IPS DF 19.7 (cell line): Measurements from ENCODE around the gene IDE.
"Not testable (repeated sequence)": the region's sequence is repeated elsewhere in the genome, so short reads cannot be mapped to it uniquely, and the experiment has no call there.

Source experiments
- DNase-seq: peaks from one replicate; pipeline ENCODE4 v3.0.0-alpha.2; 2013; ENCODE audit warnings: low read depth, low spot score

Gene IDE

GRCh38 chr10:92419740-92420545 lies 153.9 kb downstream of the IDE start:
- DNase-seq: no peak

GRCh38 chr10:92418891-92419290 lies 155.0 kb downstream of the IDE start:
- no peak for DNase-seq

DNA sequence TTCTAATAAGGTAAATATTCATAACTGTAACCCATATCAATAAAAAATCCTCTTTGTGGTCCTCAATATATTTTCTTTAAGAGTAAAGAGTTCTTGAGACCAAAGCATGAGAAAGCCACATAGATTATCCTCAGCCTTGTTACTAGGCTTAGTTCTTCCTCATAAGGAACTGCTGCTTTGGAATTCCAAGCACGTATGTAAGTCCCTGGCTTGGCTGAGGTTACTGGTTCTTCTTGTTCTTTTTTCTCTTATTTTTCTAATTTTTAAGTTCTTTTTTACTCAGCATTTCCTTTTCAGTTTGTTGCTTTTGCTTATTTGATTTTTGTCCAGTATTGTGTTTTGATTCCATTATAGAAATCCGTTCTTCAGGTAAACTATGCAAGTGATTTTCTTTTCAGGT lies 155.7 kb downstream of the IDE start:
- DNase-seq: no peak

DNA sequence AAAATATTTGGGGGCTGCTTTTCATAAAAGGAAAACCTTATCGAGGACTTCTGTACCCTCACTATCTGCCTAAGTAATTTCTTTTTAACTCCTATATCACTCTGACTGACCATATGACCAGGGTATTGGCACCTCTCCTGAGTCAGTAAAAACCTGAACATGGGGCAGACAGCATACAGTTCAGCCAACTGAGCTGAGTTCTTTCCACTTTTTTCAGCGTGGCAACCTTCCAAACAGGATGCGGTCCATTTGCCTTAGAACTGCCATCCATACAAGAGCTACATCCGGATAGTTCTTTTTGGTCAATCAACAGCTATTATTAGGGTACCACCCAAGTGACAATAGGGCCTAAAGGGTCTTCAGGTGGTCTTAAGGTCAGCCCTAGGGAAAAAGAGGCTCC lies 160.4 kb downstream of the IDE start:
- DNase-seq: no peak

DNA sequence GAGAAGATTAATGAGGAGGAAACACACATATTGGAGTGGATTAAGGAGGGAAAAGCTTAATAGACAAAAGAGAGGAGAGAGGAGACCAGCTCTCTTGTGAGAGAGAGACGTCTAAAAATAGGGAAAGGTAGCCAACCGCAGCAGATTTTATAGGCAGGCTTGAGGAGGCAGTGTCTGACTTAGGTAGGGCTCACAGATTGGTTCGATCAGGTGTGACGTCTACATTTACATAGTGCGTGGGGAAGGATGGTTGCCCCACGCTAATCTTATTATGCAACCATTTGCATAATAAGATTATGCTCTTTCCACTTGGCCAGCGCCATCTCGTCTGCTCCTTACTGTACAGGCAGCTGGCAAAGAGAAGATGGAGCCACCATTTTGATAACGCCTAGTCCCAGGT lies 160.9 kb downstream of the IDE start:
- no peak for DNase-seq

DNA sequence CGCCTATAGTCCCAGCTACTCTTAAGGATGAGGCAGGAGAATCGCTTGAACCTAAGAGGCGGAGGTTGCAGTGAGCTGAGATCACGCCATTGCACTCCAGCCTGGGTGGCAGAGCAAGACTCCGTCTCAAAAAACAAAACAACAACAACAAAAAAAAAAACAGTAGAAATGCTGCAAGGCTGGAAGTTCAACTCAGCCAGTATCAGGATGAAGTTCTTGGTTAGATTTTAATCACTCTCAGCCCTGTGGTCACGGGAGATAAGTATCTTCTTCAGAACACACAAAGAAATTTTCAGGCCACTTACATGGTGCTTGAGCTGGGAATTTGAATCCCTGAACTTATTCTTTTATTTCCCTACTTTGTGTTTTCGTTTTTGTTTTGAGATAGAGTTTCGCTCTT lies 162.5 kb downstream of the IDE start:
- DNase-seq: no peak

- DNase-seq: no peak
Observed at GRCh38 chr10:92410501-92410900, 163.4 kb downstream of the IDE start.

DNA sequence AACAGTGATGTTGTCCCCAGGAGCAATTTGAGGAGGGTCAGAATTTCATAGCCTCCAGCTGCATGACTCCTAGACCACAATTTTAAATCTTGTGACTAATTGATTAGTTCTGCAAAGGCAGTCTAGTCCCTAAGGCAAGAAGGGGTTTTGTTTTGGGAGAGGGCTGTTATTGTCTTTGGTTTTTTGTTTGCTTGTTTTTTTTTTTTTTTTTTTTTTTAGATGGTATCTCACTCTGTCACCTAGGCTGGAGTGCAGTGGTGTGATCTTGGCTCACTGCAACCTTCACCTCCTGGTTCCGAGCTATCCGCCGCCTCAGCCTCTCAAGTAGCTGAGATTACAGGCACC lies 165.9 kb downstream of the IDE start:
- DNase-seq: no peak

GRCh38 chr10:92407305-92408016 lies 166.4 kb downstream of the IDE start:
- DNase-seq: no peak

GRCh38 chr10:92405419-92405924 lies 168.4 kb downstream of the IDE start:
- no peak for DNase-seq

GRCh38 chr10:92404612-92405418 lies 169.1 kb downstream of the IDE start:
- DNase-seq: no peak

GRCh38 chr10:92402234-92402633 lies 171.7 kb downstream of the IDE start:
- not testable (repeated sequence) for DNase-seq
